Ectodermal cell (in vitro differentiated cells): ENCODE results near the gene RHBG.
"Not testable (repeated sequence)": the region's sequence is repeated elsewhere in the genome, so short reads cannot be mapped to it uniquely, and the experiment has no call there.

Experiments
- H3K27ac ChIP-seq: 2 replicates; pipeline ENCODE4 v1.7.0; 2013; ENCODE audit warnings: mild to moderate bottlenecking, low read depth, low read length; ENCODE audit not compliant: insufficient read depth, poor library complexity, severe bottlenecking
- H3K27me3 ChIP-seq: 2 replicates; pipeline ENCODE4 v1.7.0; 2013; ENCODE audit warnings: mild to moderate bottlenecking, low read length; ENCODE audit not compliant: insufficient read depth, control insufficient read depth, poor library complexity, severe bottlenecking
- H3K36me3 ChIP-seq: one replicate; pipeline ENCODE4 v1.7.0; 2013; ENCODE audit warnings: low read length; ENCODE audit not compliant: control insufficient read depth, insufficient read depth
- H3K4me1 ChIP-seq: one replicate; pipeline ENCODE4 v1.7.0; 2013; ENCODE audit warnings: low read length; ENCODE audit not compliant: control insufficient read depth, insufficient read depth
- H3K4me3 ChIP-seq: 2 replicates; pipeline ENCODE4 v1.7.0; 2013; ENCODE audit warnings: low read depth, low read length, control low read depth; ENCODE audit not compliant: insufficient read depth
- H3K9me3 ChIP-seq: 2 replicates; pipeline ENCODE4 v1.7.0; 2013; ENCODE audit warnings: mild to moderate bottlenecking, low read length, moderate library complexity; ENCODE audit not compliant: control insufficient read depth
- WGBS, 2 experiments: methylation state at CpG; one replicate each; pipeline ENCODE4 v1.1.7; 2013; ENCODE audit warnings: missing lambda C conversion rate in 2 of 2; 5-methylcytosine and 5-hydroxymethylcytosine counted together

RHBG gene

DNA sequence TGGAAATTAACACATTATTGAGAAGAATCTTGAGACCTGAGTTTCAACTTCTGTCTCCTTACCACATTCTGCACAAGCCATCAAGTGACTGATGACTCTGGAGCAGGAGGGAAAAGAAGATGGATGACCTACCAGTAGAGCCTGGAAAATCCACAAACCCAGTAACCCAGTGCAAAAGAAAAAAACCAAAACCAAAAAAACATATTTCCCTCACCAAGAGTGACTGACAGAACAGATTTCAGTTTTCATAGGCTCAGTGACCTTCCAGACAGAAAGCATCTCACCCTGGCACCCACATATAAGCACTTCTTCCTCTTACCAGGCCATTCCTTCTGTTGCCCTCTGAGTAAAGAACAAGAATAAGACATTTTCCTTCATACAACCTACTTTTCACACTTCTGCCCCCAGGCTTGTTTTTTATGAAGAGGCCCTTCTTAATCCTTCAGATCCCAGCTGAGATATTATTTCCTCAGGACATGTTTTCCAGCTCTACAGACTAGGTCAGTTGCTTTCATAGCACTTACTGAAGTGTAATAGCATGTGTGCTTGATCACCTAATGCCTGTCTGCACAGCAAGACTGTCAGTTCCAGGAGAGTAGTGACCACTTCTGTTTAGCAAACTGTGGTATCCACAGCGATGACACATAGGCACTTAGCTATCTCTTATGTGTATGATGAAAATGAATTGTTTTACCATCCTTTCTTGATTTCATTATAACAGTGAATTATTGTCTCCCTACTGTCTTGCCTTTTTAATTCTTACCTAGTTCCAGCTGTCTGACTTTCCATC, 26.6 kb upstream of the RHBG start:
- WGBS, 2 experiments = 89% methylated on average over 1 of the region's 1 CpG; no CpG with 5 or more reads in 1 of the 2 experiments
- H3K27ac ChIP-seq = no peak overlapping the region
- H3K4me1 ChIP-seq = no peaks in the 10 kb centered on the region
- H3K36me3 ChIP-seq = no peaks in the 10 kb centered on the region
- no peaks in the 10 kb centered on the region for H3K9me3 ChIP-seq
- no peak overlapping the region for H3K4me3 ChIP-seq
- peaks cover 3% of the 10 kb centered on the region for H3K27me3 ChIP-seq

DNA sequence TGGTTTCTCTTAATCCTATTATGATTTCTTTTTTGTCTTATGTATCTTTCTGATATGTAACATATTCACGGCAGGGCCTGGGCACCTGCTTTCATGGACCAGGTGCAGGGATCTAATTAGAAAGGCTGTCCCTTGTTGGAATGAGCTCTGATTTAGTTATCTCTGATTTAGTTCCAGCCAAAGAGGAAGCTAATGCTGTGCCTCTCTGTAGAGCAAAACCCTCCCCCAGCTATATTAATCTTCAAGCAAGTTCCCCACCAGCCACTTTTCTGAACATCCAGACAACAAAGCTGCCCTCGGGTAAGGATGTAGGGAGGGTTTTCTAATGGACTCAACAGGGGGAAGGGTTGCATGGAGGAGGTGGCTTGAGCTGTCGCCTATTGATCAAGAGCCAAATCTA, 24.6 kb upstream of the RHBG start:
- H3K9me3 ChIP-seq = no peaks in the 10 kb centered on the region
- 87 to 94% methylated on average over 3 of the region's 3 CpGs for WGBS, 2 experiments
- peaks cover 8% of the 10 kb centered on the region for H3K27me3 ChIP-seq
- no peak overlapping the region for H3K4me3 ChIP-seq
- no peaks in the 10 kb centered on the region for H3K36me3 ChIP-seq
- H3K27ac ChIP-seq = no peak overlapping the region
- no peaks in the 10 kb centered on the region for H3K4me1 ChIP-seq

DNA sequence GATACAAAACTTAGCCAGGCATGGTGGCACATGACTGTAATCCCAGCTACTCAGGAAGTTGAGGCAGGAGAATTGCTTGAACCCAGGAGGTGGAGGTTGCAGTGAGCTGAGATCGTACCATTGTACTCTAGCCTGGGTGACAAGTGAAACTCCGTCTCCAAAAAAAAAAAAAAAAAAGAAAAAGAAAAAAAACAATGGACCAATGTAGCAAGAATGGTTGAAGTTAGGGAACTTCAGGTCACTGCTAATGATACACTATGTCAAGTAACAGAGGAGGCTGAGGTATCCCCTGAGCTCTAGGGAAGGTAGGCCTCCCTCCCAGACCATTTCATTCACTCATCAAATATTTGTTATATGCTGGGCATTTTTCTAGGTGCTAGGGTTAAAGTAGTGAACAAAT, 23.0 kb upstream of the RHBG start:
- whole genome bisulfite sequencing, 2 experiments = 88 to 94% methylated on average over 2 of the region's 2 CpGs
- H3K4me3 ChIP-seq, H3K27ac ChIP-seq, H3K9me3 ChIP-seq, H3K36me3 ChIP-seq, H3K4me1 ChIP-seq, H3K27me3 ChIP-seq: not testable (repeated sequence)

DNA sequence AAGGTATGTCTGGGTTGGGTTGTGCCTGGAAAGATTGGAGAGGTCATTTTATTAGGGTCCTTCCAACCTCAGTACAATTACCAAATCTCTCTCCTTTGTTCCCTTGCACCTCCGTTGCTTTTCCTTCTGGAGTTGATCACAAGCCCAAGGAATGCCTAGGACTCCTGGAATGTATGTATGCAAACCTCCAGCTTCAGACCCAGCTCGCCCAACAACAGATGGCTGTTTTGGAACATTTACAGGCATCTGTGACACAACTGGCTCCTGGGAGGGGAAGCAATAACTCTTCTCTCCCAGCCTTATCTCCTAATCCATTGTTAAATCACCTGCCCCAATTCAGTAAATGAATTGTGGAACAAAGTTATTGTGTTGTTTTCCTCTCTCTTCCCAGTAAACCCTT, 22.4 kb upstream of the RHBG start:
- Histone ChIP-seq H3K4me3 (no peak overlapping the region), H3K27me3 (peaks cover 8% of the 10 kb centered on the region), H3K9me3 (no peaks in the 10 kb centered on the region), H3K4me1 (no peaks in the 10 kb centered on the region), H3K27ac (no peak overlapping the region), H3K36me3 (no peaks in the 10 kb centered on the region)
- 66 to 72% methylated on average over 2 of the region's 2 CpGs for WGBS, 2 experiments

DNA sequence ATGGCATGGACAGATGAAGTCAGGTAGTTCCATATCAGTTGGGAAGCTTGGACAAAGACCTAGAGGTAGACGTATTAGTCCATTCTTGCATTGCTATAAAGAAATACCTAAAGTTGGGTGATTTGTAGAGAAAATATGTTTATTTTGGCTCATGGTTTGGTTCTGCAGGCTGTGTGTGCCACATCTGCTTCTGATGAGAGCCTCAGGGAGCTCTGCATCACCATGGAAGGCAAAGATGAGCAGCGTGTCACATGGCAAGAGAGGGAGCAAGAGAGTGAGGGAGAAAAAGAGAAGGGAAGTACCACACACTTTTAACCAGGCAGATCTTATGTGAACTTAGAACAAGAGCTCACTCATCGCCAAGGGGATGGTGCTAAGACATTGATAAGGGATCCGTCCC, 21.7 kb upstream of the RHBG start:
- no peak overlapping the region for H3K4me3 ChIP-seq

DNA sequence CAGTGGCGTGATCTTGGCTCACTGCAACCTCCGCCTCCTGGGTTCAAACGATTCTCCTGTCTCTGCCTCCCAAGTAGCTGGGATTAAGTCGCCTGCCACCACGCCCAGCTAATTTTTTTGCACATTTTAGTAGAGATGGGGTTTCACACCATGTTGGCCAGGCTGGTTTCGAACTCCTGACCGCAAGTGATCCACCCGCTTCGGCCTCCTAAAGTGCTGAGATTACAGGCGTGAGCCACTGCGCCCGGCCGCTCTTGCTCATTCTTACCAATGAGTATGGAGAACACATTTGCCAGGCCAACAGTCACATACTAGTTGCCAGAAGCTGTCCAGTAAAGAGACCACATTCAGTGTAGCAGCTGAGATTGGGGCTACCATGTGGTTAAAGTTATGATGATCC, 16.5 kb upstream of the RHBG start:
- H3K9me3 ChIP-seq, H3K4me3 ChIP-seq, H3K4me1 ChIP-seq, H3K27ac ChIP-seq, H3K36me3 ChIP-seq: not testable (repeated sequence)
- peaks cover 22% of the 10 kb centered on the region for H3K27me3 ChIP-seq
- WGBS, 2 experiments = 92 to 94% methylated on average over 13 of the region's 13 CpGs

More for the DNA sequence above, 21.7 kb upstream of the RHBG start:
- no peaks in the 10 kb centered on the region for H3K9me3 ChIP-seq
- 85 to 88% methylated on average over 4 of the region's 4 CpGs for WGBS, 2 experiments
- no peaks in the 10 kb centered on the region for H3K4me1 ChIP-seq
- no peak overlapping the region for H3K27ac ChIP-seq
- peaks cover 8% of the 10 kb centered on the region for H3K27me3 ChIP-seq
- H3K36me3 ChIP-seq = no peaks in the 10 kb centered on the region

DNA sequence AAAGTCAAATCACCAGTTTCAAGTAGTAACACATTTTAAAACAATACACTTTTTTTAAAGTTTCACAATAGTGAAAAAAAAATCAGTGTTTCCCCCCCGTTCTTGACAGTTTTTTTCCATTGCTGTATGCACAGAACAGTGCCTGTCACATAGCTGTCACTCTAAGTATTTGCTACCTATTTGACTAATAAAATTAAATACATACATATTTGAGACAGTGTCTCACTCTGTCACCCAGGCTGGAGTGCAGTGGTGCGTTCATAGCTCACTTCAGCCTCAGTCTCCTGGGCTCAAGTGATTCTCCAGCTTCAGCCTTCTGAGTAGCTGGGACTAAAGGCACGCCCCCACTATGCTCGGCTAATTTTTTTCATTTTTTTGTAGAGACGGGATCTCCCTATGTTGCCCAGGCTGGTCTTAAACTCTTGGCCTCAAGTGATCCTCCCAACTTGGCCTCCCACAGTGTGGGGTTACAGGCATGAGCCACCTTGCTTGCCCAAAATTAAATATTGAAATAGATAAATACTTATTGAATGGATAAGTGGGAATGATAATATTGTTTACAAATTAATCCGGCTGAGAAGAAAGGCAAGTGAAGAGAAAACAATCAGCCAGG, 12.6 kb upstream of the RHBG start:
- H3K4me3 ChIP-seq = no peak overlapping the region
- no peaks in the 10 kb centered on the region for H3K36me3 ChIP-seq
- H3K9me3 ChIP-seq = no peaks in the 10 kb centered on the region
- H3K27me3 ChIP-seq = peaks cover 25% of the 10 kb centered on the region
- no peaks in the 10 kb centered on the region for H3K4me1 ChIP-seq
- no peak overlapping the region for H3K27ac ChIP-seq
- WGBS, 2 experiments = 73 to 77% methylated on average over 6 of the region's 6 CpGs

DNA sequence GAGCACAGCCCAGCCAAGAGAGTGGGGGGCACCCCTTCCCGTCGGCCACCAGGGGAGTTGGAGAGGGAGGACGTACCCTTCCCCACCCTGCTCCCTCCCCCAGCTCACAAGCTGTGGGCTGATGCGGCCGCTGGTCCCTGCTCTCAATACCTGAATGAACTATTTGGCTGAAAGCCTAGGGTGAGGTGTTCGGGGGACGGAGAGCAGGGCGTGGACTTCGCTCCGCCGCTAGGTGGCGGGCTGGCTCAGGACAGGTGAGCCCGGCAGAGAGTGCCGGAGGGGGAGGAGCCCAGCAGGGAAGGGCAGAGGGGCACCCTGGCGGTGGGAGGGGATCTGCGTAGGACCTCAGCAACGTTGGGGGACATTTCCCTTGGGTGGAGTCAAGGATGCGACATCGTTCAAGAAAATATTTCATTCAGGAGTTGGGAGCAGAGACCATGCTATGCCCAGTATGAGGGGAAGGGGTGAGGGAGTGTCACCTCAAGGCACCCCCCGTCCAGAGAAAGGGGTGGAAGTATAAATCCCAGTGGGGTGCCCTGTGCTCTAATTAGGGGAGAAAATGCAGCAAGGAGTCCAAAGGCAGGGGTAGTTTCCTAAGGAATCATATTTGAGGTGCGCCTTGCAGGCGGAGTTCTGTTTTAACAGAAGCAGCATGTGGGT, 12.0 kb upstream of the RHBG start:
- no peaks in the 10 kb centered on the region for H3K36me3 ChIP-seq
- no peak overlapping the region for H3K27ac ChIP-seq
- peaks cover 25% of the 10 kb centered on the region for H3K27me3 ChIP-seq
- 11 to 13% methylated on average over 22 of the region's 22 CpGs for WGBS, 2 experiments
- H3K4me3 ChIP-seq = no peak overlapping the region
- no peaks in the 10 kb centered on the region for H3K4me1 ChIP-seq
- no peaks in the 10 kb centered on the region for H3K9me3 ChIP-seq

DNA sequence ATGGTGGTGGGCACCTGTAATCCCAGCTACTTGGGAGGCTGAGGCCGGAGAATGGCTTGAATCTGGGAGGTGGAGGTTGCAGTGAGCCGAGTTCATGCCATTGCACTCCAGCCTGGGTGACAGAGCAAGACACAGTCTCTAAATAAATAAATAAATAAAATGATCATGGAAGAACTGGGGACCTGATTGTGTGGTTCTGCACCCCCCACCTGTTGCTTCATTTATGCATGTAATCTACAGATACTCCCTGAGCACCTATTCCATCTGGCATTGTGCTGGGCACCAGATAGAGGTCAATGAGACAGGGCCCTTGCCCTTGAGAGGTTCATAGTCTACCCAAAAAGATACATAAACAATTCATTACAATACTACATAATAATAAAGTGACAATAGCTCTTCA, 11.0 kb upstream of the RHBG start:
- WGBS, 2 experiments = 94% methylated on average over 2 of the region's 2 CpGs
- Histone ChIP-seq H3K27me3 (peaks cover 25% of the 10 kb centered on the region), H3K4me3 (no peak overlapping the region), H3K9me3 (no peaks in the 10 kb centered on the region), H3K36me3 (no peaks in the 10 kb centered on the region), H3K4me1 (no peaks in the 10 kb centered on the region), H3K27ac (no peak overlapping the region)

DNA sequence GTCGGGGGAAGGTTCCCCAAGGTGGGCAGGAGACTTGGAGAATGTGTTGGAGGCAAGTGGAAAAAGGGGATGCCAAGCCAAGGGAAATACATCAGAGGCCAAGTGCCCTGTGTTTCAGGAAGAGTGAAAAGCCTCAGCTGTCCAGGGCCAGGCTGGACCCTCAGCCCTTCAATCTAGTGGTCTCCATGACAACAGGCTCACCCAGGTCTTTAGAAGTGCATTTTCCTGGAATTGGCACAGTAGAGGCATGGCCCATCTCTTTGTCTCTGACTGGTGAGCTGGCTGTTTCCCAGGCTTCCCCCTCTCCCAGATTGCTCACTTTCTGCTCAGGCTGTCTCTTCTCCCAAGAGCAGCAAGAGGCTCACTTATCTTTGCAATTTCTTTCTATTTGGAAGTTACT, 10.4 kb upstream of the RHBG start:
- H3K4me1 ChIP-seq = no peaks in the 10 kb centered on the region
- no peaks in the 10 kb centered on the region for H3K9me3 ChIP-seq
- no peak overlapping the region for H3K27ac ChIP-seq
- WGBS, 2 experiments = 93 to 94% methylated on average over 1 of the region's 1 CpG
- no peak overlapping the region for H3K4me3 ChIP-seq
- no peaks in the 10 kb centered on the region for H3K36me3 ChIP-seq
- H3K27me3 ChIP-seq = peaks cover 25% of the 10 kb centered on the region
